HCT116 (cell line): ENCODE data around the gene STRIT1. TPM values are rescaled to one million over a fixed set of nuclear protein-coding genes. Genes with fewer than 3 reads are reported as not detected.

ENCODE experiments used
- ATAC-seq: fragments of 200-7000 bp; cut with Tn5 transposase; 2 replicates; pipeline ENCODE4 v1.9.1; 2020; ENCODE audit warnings: mild to moderate bottlenecking, moderate library complexity
- BruUV-seq: library from RNA; stranded (reverse); fragments of 400-500 nt; replicated peaks from 2 replicates; lab custom pipeline; 2021; lab: Mats Ljungman, UMichigan
- CTCF ChIA-PET: fragments of 300-600 bp; sonication (Branson Sonifier 250); formaldehyde crosslinking; loops from one replicate; lab custom pipeline; 2021; ENCODE audit warnings: antibody characterized with exemption; lab: Charles Lee
- POLR2A ChIA-PET: fragments of 300-600, 350-600 bp; sonication (Branson Sonifier 250); formaldehyde crosslinking; loops from one replicate; lab custom pipeline; 2021; ENCODE audit warnings: antibody characterized with exemption; lab: Charles Lee
- RAD21 ChIA-PET, 2 experiments: fragments of 300-600 bp; sonication (Branson Sonifier 250); formaldehyde crosslinking; loops; one replicate each; lab custom pipeline; 2023; ENCODE audit warnings: low total read pairs in 2 of 2; ENCODE audit not compliant: uncharacterized antibody in 2 of 2, unreplicated experiment in 2 of 2, low non-redundant PET in 1 of 2; lab: Charles Lee
- DNase-seq: peaks from one replicate; pipeline ENCODE4 v3.0.0-alpha.2; 2010; ENCODE audit warnings: low read depth, low spot score
- H2AFZ ChIP-seq: fragments of 200-600 bp; shearing (Covaris generic), sonication (generic); 2 replicates; pipeline ENCODE4 v1.6.1; 2017; ENCODE audit warnings: low read depth, mixed run types, mixed read lengths, antibody characterized with exemption, low read length; ENCODE audit not compliant: poor library complexity, severe bottlenecking
- H3K27ac ChIP-seq: 2 replicates; pipeline ENCODE4 v1.5.1; 2012; ENCODE audit warnings: low read depth, low read length
- H3K27me3 ChIP-seq: fragments of 200-600 bp; sonication (generic); 2 replicates; pipeline ENCODE4 v1.6.1; 2016; ENCODE audit warnings: mixed run types, low read length, mixed read lengths; ENCODE audit not compliant: insufficient read depth
- H3K36me3 ChIP-seq, 2 experiments: fragments of 200-500 bp in 1 of 2; fragments of 200-600 bp in 1 of 2; sonication (Bioruptor generic) in 1 of 2; sonication (generic) in 1 of 2; 2 replicates each; pipeline versions ENCODE4 v1.5.1 to v1.6.1; 2014 to 2016; ENCODE audit warnings: low read length in 2 of 2, inconsistent platforms in 1 of 2, mixed read lengths in 1 of 2, mixed run types in 1 of 2; ENCODE audit not compliant: insufficient read depth in 2 of 2, control insufficient read depth in 1 of 2
- H3K4me1 ChIP-seq, 2 experiments: fragments of 200-600 bp in 1 of 2; sonication (generic) in 1 of 2; 2 replicates each; pipeline versions ENCODE4 v1.5.1 to v1.6.1; 2012 to 2017; ENCODE audit warnings: low read length in 2 of 2, inconsistent platforms in 1 of 2, mild to moderate bottlenecking in 1 of 2, mixed read lengths in 1 of 2, mixed run types in 1 of 2, moderate library complexity in 1 of 2; ENCODE audit not compliant: insufficient read depth in 2 of 2, control insufficient read depth in 1 of 2
- H3K4me2 ChIP-seq: fragments of 200-600 bp; sonication (generic); 2 replicates; pipeline ENCODE4 v1.6.1; 2017; ENCODE audit warnings: mixed run types, low read length, mixed read lengths
- H3K4me3 ChIP-seq, 2 experiments: fragments of 200-600 bp in 1 of 2; sonication (generic) in 1 of 2; replicated peaks in 1 of 2; 2 replicates each; pipeline ENCODE4 v1.5.1; 2011 to 2016; ENCODE audit warnings: low read length in 2 of 2, control low read depth in 1 of 2, low read depth in 1 of 2, mild to moderate bottlenecking in 1 of 2, mixed read lengths in 1 of 2, mixed run types in 1 of 2
- H3K79me2 ChIP-seq: fragments of 200-600 bp; sonication (generic); 2 replicates; pipeline ENCODE4 v1.6.1; 2017; ENCODE audit warnings: mild to moderate bottlenecking, mixed run types, low read length, moderate library complexity, mixed read lengths; ENCODE audit not compliant: insufficient read depth
- H3K9ac ChIP-seq: fragments of 200-600 bp; sonication (generic); 2 replicates; pipeline ENCODE4 v1.6.1; 2016; ENCODE audit warnings: low read length, mixed read lengths
- H3K9me2 ChIP-seq: fragments of 200-600 bp; sonication (generic), shearing (Covaris generic); 2 replicates; pipeline ENCODE4 v1.6.1; 2017; ENCODE audit warnings: mixed run types, mild to moderate bottlenecking, moderate library complexity; ENCODE audit not compliant: insufficient read depth
- H3K9me3 ChIP-seq, 2 experiments: fragments of 200-500 bp in 1 of 2; fragments of 200-600 bp in 1 of 2; sonication (Bioruptor generic) in 1 of 2; sonication (generic) in 1 of 2; 2 replicates each; pipeline ENCODE4 v1.6.1; 2014 to 2017; ENCODE audit warnings: low read length in 2 of 2, mixed read lengths in 2 of 2, inconsistent platforms in 1 of 2, low read depth in 1 of 2, mild to moderate bottlenecking in 1 of 2, mixed run types in 1 of 2, moderate library complexity in 1 of 2; ENCODE audit not compliant: control insufficient read depth in 1 of 2, insufficient read depth in 1 of 2
- H4K20me1 ChIP-seq: fragments of 200-600 bp; sonication (generic), shearing (Covaris generic); 2 replicates; pipeline ENCODE4 v1.6.1; 2017; ENCODE audit warnings: mixed run types, mild to moderate bottlenecking, moderate library complexity; ENCODE audit not compliant: insufficient read depth
- CEBPB ChIP-seq: IDR thresholded peaks from 2 replicates; pipeline ENCODE4 v1.6.1; 2012; ENCODE audit warnings: low read depth
- ELF1 ChIP-seq: IDR thresholded peaks from 2 replicates; pipeline ENCODE4 v1.6.1; 2012; ENCODE audit warnings: low read depth, borderline replicate concordance
- EZH2 ChIP-seq: fragments of 200-600 bp; sonication (generic); IDR thresholded peaks from 2 replicates; pipeline ENCODE4 v1.6.1; 2017; ENCODE audit warnings: antibody characterized with exemption, mixed run types
- FOSL1 ChIP-seq: IDR thresholded peaks from 2 replicates; pipeline ENCODE4 v1.6.1; 2012; ENCODE audit warnings: low read depth
- JUND ChIP-seq: IDR thresholded peaks from 2 replicates; pipeline ENCODE4 v1.6.1; 2012
- POLR2A ChIP-seq: IDR thresholded peaks from 2 replicates; pipeline ENCODE4 v1.7.0; 2011; ENCODE audit warnings: borderline replicate concordance; ENCODE audit not compliant: insufficient read depth, insufficient read length; ENCODE audit errors: extremely low read depth
- POLR2AphosphoS5 ChIP-seq: IDR thresholded peaks from 2 replicates; pipeline ENCODE4 v1.6.1; 2011; ENCODE audit warnings: mild to moderate bottlenecking, low read depth, low read length, moderate library complexity
- RAD21 ChIP-seq: IDR thresholded peaks from 2 replicates; pipeline ENCODE4 v1.6.1; 2012; ENCODE audit warnings: low read depth, mild to moderate bottlenecking
- SIN3A ChIP-seq: IDR thresholded peaks from 2 replicates; pipeline ENCODE4 v1.6.1; 2012; ENCODE audit warnings: low read depth
- SP1 ChIP-seq: IDR thresholded peaks from 2 replicates; pipeline ENCODE4 v1.6.1; 2012; ENCODE audit warnings: low read depth
- SRF ChIP-seq: IDR thresholded peaks from 2 replicates; pipeline ENCODE4 v1.6.1; 2012; ENCODE audit warnings: low read depth
- YY1 ChIP-seq: IDR thresholded peaks from 2 replicates; pipeline ENCODE4 v1.6.1; 2011; ENCODE audit warnings: low read length, low read depth, moderate library complexity, mild to moderate bottlenecking; ENCODE audit not compliant: insufficient replicate concordance; ENCODE audit errors: extremely low read depth
- ZFX ChIP-seq: fragments of 450-650 bp; IDR thresholded peaks from 2 replicates; pipeline ENCODE4 v1.6.1; 2017
- intact Hi-C: fragments of 100-400 bp; cut with micrococcal nuclease; formaldehyde crosslinking; loops from 2 replicates; pipeline ENCODE4 v1.10.0; 2022
- total RNA-seq: library from RNA; stranded (reverse); gene quantifications from one replicate; pipeline ENCODE4 v1.2.1, GENCODE V29; 2021; ENCODE audit not compliant: unreplicated experiment
- TF ChIP-seq, protein P1 (sequence below): IDR thresholded peaks from 2 replicates; pipeline ENCODE4 v1.6.1; 2012
- TF ChIP-seq, protein P2 (sequence below): IDR thresholded peaks from 2 replicates; pipeline ENCODE4 v1.6.1; 2012

Gene STRIT1
- total RNA-seq, 1 experiment from 2014 or later: not detected

GRCh38 chr3:155313916-155314315 lies 20.4 kb upstream of the STRIT1 start:
- Histone ChIP-seq H3K4me1 (peaks cover 0 to under 1% of the 10 kb centered on the region in 2 experiments; a peak in 2 of 4 replicates), H3K9me2 (no peaks in the 10 kb centered on the region), H3K27me3 (no peaks in the 10 kb centered on the region), H3K4me2 (no peak overlapping the region), H3K9ac (no peak overlapping the region), H3K36me3 (no peaks in the 10 kb centered on the region), H3K9me3 (no peaks in the 10 kb centered on the region), H3K4me3 (no peak overlapping the region), H3K79me2 (no peaks in the 10 kb centered on the region), H2AFZ (no peak overlapping the region), H3K27ac (no peak overlapping the region), H4K20me1 (no peaks in the 10 kb centered on the region)
- RAD21 ChIA-PET: no interaction called here
- ATAC-seq (no peak), DNase-seq (no peak)
- CTCF ChIA-PET: no interaction called here
- POLR2A ChIA-PET: no interaction called here
- TF ChIP-seq POLR2AphosphoS5 (no peak), CEBPB (no peak), EZH2 (no peak)
- TF ChIP-seq, protein P1, sequence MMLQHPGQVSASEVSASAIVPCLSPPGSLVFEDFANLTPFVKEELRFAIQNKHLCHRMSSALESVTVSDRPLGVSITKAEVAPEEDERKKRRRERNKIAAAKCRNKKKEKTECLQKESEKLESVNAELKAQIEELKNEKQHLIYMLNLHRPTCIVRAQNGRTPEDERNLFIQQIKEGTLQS: no peak
- no TSS peak for BruUV-seq
- intact Hi-C loops: no loop called here

DNA sequence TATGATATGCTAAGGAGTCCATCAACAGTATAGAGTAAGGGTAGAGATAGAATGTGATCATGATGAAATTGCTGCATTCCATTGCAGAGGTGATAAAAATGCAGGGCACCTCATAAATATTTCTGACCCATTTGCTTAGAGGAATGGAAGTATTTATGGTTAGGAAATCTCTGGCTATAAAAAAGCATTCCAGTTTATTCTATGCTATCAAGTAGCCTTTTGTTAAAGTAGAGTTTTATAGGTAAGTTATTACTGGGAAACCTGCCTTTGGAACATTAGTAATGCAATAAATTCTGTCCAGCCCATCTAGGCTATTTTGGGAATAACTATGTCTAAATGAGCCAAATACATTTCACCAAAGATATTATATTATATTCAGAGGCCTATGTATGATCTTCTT lies 19.8 kb upstream of the STRIT1 start:
- no peak overlapping the region for H2AFZ ChIP-seq
- no peaks in the 10 kb centered on the region for H3K36me3 ChIP-seq
- no peaks in the 10 kb centered on the region for H3K9me3 ChIP-seq
- H3K27ac ChIP-seq: no peak overlapping the region
- H3K79me2 ChIP-seq: no peaks in the 10 kb centered on the region
- ATAC-seq: no peak
- no peak overlapping the region for H3K4me3 ChIP-seq
- no peak overlapping the region for H3K4me2 ChIP-seq
- no TSS peak for BruUV-seq
- no peak for DNase-seq
- H3K27me3 ChIP-seq: no peaks in the 10 kb centered on the region
- H3K9ac ChIP-seq: no peak overlapping the region
- intact Hi-C loops: no loop called here
- TF ChIP-seq ZFX: no peak
- TF ChIP-seq, protein P1: no peak
- no peak for TF ChIP-seq SRF
- TF ChIP-seq SIN3A: no peak
- TF ChIP-seq YY1: no peak
- TF ChIP-seq EZH2: no peak
- TF ChIP-seq JUND: no peak
- TF ChIP-seq POLR2AphosphoS5: no peak
- TF ChIP-seq ELF1: no peak
- TF ChIP-seq POLR2A: no peak
- TF ChIP-seq SP1: no peak
- TF ChIP-seq FOSL1: no peak
- no peak for TF ChIP-seq RAD21
- TF ChIP-seq, protein P2, sequence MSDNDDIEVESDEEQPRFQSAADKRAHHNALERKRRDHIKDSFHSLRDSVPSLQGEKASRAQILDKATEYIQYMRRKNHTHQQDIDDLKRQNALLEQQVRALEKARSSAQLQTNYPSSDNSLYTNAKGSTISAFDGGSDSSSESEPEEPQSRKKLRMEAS: no peak
- ChIA-PET CTCF (no interaction called here), POLR2A (no interaction called here), RAD21 (no interaction called here)
- no peaks in the 10 kb centered on the region for H3K9me2 ChIP-seq
- peaks cover 0 to 4% of the 10 kb centered on the region in 2 experiments; a peak in 2 of 4 replicates for H3K4me1 ChIP-seq
- no peaks in the 10 kb centered on the region for H4K20me1 ChIP-seq
